Measurements from ENCODE around the gene MCEMP1. TPM values are rescaled to one million over a fixed set of nuclear protein-coding genes. Genes with fewer than 3 reads are reported as not detected.

Gene MCEMP1
- total RNA-seq, 1 donor from 2014 or later, result not detected

DNA sequence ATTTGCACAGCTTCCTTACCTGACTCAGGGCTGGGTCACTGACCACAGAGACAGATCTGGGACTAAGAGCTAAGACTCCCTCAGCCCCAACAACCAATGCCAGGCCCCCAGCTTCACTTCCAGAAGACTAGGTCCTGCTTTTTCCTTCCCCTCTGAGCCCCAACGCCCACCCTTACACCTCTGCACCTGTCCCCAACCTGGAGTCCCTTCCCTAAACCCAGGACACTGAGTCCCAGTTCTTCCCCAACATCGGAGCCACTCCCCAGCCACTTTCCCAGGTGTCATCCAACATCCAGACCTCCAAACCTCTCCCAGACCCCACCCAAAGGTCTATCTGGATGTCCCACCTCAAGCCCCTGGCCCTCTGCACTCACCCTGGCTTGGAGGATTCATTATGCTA, 22.1 kb downstream of the MCEMP1 start:
- TF ChIP-seq, protein P1, sequence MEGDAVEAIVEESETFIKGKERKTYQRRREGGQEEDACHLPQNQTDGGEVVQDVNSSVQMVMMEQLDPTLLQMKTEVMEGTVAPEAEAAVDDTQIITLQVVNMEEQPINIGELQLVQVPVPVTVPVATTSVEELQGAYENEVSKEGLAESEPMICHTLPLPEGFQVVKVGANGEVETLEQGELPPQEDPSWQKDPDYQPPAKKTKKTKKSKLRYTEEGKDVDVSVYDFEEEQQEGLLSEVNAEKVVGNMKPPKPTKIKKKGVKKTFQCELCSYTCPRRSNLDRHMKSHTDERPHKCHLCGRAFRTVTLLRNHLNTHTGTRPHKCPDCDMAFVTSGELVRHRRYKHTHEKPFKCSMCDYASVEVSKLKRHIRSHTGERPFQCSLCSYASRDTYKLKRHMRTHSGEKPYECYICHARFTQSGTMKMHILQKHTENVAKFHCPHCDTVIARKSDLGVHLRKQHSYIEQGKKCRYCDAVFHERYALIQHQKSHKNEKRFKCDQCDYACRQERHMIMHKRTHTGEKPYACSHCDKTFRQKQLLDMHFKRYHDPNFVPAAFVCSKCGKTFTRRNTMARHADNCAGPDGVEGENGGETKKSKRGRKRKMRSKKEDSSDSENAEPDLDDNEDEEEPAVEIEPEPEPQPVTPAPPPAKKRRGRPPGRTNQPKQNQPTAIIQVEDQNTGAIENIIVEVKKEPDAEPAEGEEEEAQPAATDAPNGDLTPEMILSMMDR (IDR thresholded peaks at IDR 0.05), result no peak

GRCh38 chr19:7699417-7700401, 22.8 kb downstream of the MCEMP1 start:
- H3K4me3 Mint-ChIP-seq (ENCODE audit: unreplicated experiment), result no peak overlapping the region
- no peak overlapping the region for H3K27ac Mint-ChIP-seq (ENCODE audit: unreplicated experiment)
- no peaks in the 10 kb centered on the region for H3K9me3 Mint-ChIP-seq (ENCODE audit: unreplicated experiment)
- H3K36me3 Mint-ChIP-seq (ENCODE audit: unreplicated experiment), result no peaks in the 10 kb centered on the region
- DNase-seq (ENCODE audit: extremely low spot score, unreplicated experiment), result no peak
- TF ChIP-seq, protein P1 (IDR thresholded peaks at IDR 0.05), result no peak
- H3K27me3 Mint-ChIP-seq (ENCODE audit: unreplicated experiment), result peaks cover 8% of the 10 kb centered on the region
- H3K4me1 Mint-ChIP-seq (ENCODE audit: unreplicated experiment), result no peaks in the 10 kb centered on the region

More for the DNA sequence above, 22.1 kb downstream of the MCEMP1 start:
- Mint-ChIP-seq H3K27ac (ENCODE audit: unreplicated experiment) (no peak overlapping the region), H3K4me1 (ENCODE audit: unreplicated experiment) (no peaks in the 10 kb centered on the region), H3K27me3 (ENCODE audit: unreplicated experiment) (peaks cover 8% of the 10 kb centered on the region), H3K36me3 (ENCODE audit: unreplicated experiment) (no peaks in the 10 kb centered on the region), H3K4me3 (ENCODE audit: unreplicated experiment) (no peak overlapping the region), H3K9me3 (ENCODE audit: unreplicated experiment) (no peaks in the 10 kb centered on the region)
- no peak for DNase-seq (ENCODE audit: extremely low spot score, unreplicated experiment)

- Mint-ChIP-seq H3K4me1 (ENCODE audit: unreplicated experiment) (no peaks in the 10 kb centered on the region), H3K27me3 (ENCODE audit: unreplicated experiment) (peaks cover 8% of the 10 kb centered on the region), H3K27ac (ENCODE audit: unreplicated experiment) (no peak overlapping the region), H3K4me3 (ENCODE audit: unreplicated experiment) (no peak overlapping the region), H3K9me3 (ENCODE audit: unreplicated experiment) (no peaks in the 10 kb centered on the region), H3K36me3 (ENCODE audit: unreplicated experiment) (no peaks in the 10 kb centered on the region)
- DNase-seq (ENCODE audit: extremely low spot score, unreplicated experiment), result no peak
- TF ChIP-seq, protein P1 (IDR thresholded peaks at IDR 0.05), result no peak
Measured at GRCh38 chr19:7701049-7701653, 24.3 kb downstream of the MCEMP1 start.

DNA sequence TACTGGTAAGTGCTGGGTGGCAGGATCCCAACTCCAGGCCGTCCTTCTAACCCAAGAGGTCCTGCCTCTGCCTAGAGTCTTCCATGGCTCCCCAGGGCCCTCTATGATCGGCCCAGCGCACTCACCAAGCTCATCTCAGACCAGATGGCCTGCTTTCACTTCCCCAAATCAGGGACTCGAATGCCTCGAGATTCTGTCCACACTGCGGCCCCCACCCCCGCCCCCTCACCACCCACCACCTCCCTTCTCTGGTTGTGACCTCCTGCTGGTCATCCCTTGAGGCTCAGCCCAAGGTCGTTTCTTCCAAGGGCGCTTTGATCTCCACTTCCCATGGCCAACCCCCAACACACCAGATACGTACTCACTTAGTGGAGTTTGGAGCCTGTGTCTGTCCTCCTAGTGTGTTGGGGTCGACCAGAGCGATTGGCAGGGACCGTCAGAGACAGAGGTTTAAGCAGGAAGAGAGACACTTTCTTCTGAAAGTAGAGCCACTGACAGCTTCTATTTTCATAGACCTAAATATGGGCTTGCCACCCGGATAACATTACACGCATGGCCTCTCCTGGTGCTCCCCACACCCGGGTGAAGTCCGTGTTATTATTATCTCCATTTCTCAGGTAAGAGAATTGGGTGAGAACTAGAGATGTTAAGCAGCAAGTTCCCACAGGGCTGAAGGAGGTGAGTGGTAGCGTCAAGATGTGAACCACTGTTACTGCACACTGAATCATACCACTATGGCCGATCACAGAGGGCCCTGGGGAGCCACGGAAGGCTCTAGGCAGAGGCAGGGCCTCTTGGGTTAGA, 25.0 kb downstream of the MCEMP1 start, which contains the start of gene FCER2:
Gene FCER2, minus strand, starts transcription at position 478 of the 804 bp plus-strand sequence. CDS start 2,371 bp downstream, outside the sequence.
- TF ChIP-seq, protein P1 (IDR thresholded peaks at IDR 0.05), result no peak
- DNase-seq (ENCODE audit: extremely low spot score, unreplicated experiment), result no peak
- Mint-ChIP-seq H3K4me1 (ENCODE audit: unreplicated experiment) (no peaks in the 10 kb centered on the region), H3K27me3 (ENCODE audit: unreplicated experiment) (peaks cover 12% of the 10 kb centered on the region), H3K4me3 (ENCODE audit: unreplicated experiment) (no peak within 1 kb of the TSS), H3K9me3 (ENCODE audit: unreplicated experiment) (no peaks in the 10 kb centered on the region), H3K27ac (ENCODE audit: unreplicated experiment) (no peak within 1 kb of the TSS), H3K36me3 (ENCODE audit: unreplicated experiment) (no peaks in the 10 kb centered on the region)
